Esophagus muscularis mucosa (tissue), 4 donors: ENCODE results near the gene LRMDA.

Experiments
- EP300 ChIP-seq: sonication (generic); formaldehyde crosslinking; IDR thresholded peaks from one replicate; pipeline ENCODE4 v1.6.1; 2017; ENCODE audit warnings: antibody characterized with exemption
- POLR2A ChIP-seq: fragments of 450-650 bp; IDR thresholded peaks from one replicate; pipeline ENCODE4 v1.6.1; 2017; ENCODE audit warnings: antibody characterized with exemption, moderate library complexity, mild to moderate bottlenecking, low read depth
- POLR2AphosphoS5 ChIP-seq, 2 donors: sonication (generic); formaldehyde crosslinking; IDR thresholded peaks; one replicate each; pipeline ENCODE4 v1.6.1; 2017; ENCODE audit warnings: antibody characterized with exemption in 2 of 2
- TF ChIP-seq, protein P1 (sequence below), 3 experiments: fragments of 200-600 bp in 2 of 3; fragments of 450-650 bp in 1 of 3; sonication (generic) in 2 of 3; IDR thresholded peaks; one replicate each; pipeline ENCODE4 v1.5.1; 2017 to 2019; ENCODE audit warnings: antibody characterized with exemption in 3 of 3, mild to moderate bottlenecking in 2 of 3, moderate library complexity in 1 of 3

DNA sequence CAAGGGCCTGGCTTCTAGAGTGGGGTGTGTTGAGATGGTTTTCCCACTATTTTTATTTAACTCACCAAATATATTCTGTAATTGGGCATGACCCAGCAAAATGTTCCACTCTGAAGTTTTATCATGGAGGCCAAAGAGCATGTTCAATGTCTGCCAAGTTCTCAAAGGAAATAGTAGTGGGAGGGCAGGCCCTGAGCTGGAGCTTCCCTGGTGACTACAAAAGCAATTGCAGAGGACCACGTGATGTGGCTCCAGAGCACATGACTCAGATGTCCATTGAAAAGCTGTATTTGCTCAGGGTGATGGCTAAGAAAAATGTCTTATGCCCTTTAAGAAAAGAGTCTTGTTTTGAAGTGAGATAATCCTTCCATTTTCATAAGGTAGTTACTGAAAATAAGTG, 1024.8 kb downstream of the LRMDA start:
- TF ChIP-seq POLR2A: no peak
- TF ChIP-seq, protein P1, sequence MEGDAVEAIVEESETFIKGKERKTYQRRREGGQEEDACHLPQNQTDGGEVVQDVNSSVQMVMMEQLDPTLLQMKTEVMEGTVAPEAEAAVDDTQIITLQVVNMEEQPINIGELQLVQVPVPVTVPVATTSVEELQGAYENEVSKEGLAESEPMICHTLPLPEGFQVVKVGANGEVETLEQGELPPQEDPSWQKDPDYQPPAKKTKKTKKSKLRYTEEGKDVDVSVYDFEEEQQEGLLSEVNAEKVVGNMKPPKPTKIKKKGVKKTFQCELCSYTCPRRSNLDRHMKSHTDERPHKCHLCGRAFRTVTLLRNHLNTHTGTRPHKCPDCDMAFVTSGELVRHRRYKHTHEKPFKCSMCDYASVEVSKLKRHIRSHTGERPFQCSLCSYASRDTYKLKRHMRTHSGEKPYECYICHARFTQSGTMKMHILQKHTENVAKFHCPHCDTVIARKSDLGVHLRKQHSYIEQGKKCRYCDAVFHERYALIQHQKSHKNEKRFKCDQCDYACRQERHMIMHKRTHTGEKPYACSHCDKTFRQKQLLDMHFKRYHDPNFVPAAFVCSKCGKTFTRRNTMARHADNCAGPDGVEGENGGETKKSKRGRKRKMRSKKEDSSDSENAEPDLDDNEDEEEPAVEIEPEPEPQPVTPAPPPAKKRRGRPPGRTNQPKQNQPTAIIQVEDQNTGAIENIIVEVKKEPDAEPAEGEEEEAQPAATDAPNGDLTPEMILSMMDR (IDR thresholded peaks at IDR 0.05): no peak
- no peak for TF ChIP-seq POLR2AphosphoS5 (IDR thresholded peaks at IDR 0.05)
- no peak for TF ChIP-seq EP300
